DOHH2 (cell line): ENCODE results near the gene RAB43.

Experiments used
- H3F3A ChIP-seq: fragments of 200-600 bp; sonication (generic), shearing (Covaris generic); 2 replicates; pipeline ENCODE4 v1.6.0; 2016; ENCODE audit warnings: antibody characterized with exemption, mild to moderate bottlenecking; ENCODE audit not compliant: control insufficient read depth, insufficient read depth
- H3K27ac ChIP-seq: fragments of 200-600 bp; sonication (generic); 2 replicates; pipeline ENCODE4 v1.5.1; 2014; ENCODE audit warnings: low read depth, mild to moderate bottlenecking, low read length, moderate library complexity
- H3K27me3 ChIP-seq: fragments of 200-600 bp; sonication (generic); 2 replicates; pipeline ENCODE4 v1.6.1; 2014; ENCODE audit warnings: mild to moderate bottlenecking, low read length, mixed read lengths; ENCODE audit not compliant: control insufficient read depth
- H3K36me3 ChIP-seq: fragments of 200-600 bp; sonication (generic); 2 replicates; pipeline ENCODE4 v1.6.1; 2014; ENCODE audit warnings: mild to moderate bottlenecking, low read length, moderate library complexity, mixed read lengths; ENCODE audit not compliant: control insufficient read depth
- H3K4me1 ChIP-seq: fragments of 200-600 bp; sonication (generic); 2 replicates; pipeline ENCODE4 v1.6.1; 2014; ENCODE audit warnings: mild to moderate bottlenecking, low read length, mixed read lengths; ENCODE audit not compliant: control insufficient read depth
- H3K4me2 ChIP-seq: fragments of 200-600 bp; sonication (generic); 2 replicates; pipeline ENCODE4 v1.6.0; 2014; ENCODE audit warnings: mild to moderate bottlenecking, low read length, moderate library complexity
- H3K4me3 ChIP-seq: fragments of 200-600 bp; sonication (generic); 2 replicates; pipeline ENCODE4 v1.5.1; 2014; ENCODE audit warnings: mild to moderate bottlenecking, low read length, mixed read lengths
- H3K79me2 ChIP-seq: fragments of 200-600 bp; sonication (generic); 2 replicates; pipeline ENCODE4 v1.6.1; 2014; ENCODE audit warnings: mild to moderate bottlenecking, low read length, mixed read lengths; ENCODE audit not compliant: control insufficient read depth
- H3K9me2 ChIP-seq: fragments of 200-600 bp; sonication (generic); replicated peaks from 2 replicates; pipeline ENCODE4 v1.6.1; 2014; ENCODE audit warnings: mild to moderate bottlenecking, low read length, mixed read lengths; ENCODE audit not compliant: control insufficient read depth
- H3K9me3 ChIP-seq: fragments of 200-600 bp; sonication (generic); 2 replicates; pipeline ENCODE4 v1.6.1; 2014; ENCODE audit warnings: antibody characterized with exemption, low read length, mixed read lengths; ENCODE audit not compliant: control insufficient read depth, insufficient read depth
- H4K20me1 ChIP-seq: fragments of 200-600 bp; sonication (generic); 2 replicates; pipeline ENCODE4 v1.6.0; 2014; ENCODE audit warnings: low read depth, mild to moderate bottlenecking, antibody characterized with exemption, low read length, moderate library complexity; ENCODE audit not compliant: control insufficient read depth, insufficient read depth
- EZH2phosphoT487 ChIP-seq: fragments of 200-600 bp; sonication (generic); IDR thresholded peaks from 2 replicates; pipeline ENCODE4 v1.6.1; 2017; ENCODE audit warnings: borderline replicate concordance, mild to moderate bottlenecking, antibody characterized with exemption, low read length, moderate library complexity, mixed read lengths
- TF ChIP-seq, protein P1 (sequence below): fragments of 200-600 bp; sonication (generic); IDR thresholded peaks from one replicate; pipeline ENCODE4 v1.5.1; 2014; ENCODE audit warnings: antibody characterized with exemption, mild to moderate bottlenecking, low read depth, low read length; ENCODE audit not compliant: poor library complexity, severe bottlenecking

Gene RAB43

GRCh38 chr3:129162729-129163579 lies 41.4 kb upstream of the RAB43 start:
- Histone ChIP-seq H3K4me3 (peak overlapping the region; percentile 73), H3K4me2 (peak overlapping the region; percentile 86), H3K79me2 (peaks cover 26% of the 10 kb centered on the region), H3K4me1 (peaks cover 29% of the 10 kb centered on the region), H3K27ac (peak overlapping the region; percentile 92), H3F3A (peaks cover 45% of the 10 kb centered on the region), H3K9me2 (no peaks in the 10 kb centered on the region), H3K36me3 (peaks cover 42% of the 10 kb centered on the region), H3K9me3 (no peaks in the 10 kb centered on the region), H4K20me1 (no peaks in the 10 kb centered on the region), H3K27me3 (no peaks in the 10 kb centered on the region)
- TF ChIP-seq, protein P1, sequence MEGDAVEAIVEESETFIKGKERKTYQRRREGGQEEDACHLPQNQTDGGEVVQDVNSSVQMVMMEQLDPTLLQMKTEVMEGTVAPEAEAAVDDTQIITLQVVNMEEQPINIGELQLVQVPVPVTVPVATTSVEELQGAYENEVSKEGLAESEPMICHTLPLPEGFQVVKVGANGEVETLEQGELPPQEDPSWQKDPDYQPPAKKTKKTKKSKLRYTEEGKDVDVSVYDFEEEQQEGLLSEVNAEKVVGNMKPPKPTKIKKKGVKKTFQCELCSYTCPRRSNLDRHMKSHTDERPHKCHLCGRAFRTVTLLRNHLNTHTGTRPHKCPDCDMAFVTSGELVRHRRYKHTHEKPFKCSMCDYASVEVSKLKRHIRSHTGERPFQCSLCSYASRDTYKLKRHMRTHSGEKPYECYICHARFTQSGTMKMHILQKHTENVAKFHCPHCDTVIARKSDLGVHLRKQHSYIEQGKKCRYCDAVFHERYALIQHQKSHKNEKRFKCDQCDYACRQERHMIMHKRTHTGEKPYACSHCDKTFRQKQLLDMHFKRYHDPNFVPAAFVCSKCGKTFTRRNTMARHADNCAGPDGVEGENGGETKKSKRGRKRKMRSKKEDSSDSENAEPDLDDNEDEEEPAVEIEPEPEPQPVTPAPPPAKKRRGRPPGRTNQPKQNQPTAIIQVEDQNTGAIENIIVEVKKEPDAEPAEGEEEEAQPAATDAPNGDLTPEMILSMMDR = peak; percentile 39
- no peak for TF ChIP-seq EZH2phosphoT487

DNA sequence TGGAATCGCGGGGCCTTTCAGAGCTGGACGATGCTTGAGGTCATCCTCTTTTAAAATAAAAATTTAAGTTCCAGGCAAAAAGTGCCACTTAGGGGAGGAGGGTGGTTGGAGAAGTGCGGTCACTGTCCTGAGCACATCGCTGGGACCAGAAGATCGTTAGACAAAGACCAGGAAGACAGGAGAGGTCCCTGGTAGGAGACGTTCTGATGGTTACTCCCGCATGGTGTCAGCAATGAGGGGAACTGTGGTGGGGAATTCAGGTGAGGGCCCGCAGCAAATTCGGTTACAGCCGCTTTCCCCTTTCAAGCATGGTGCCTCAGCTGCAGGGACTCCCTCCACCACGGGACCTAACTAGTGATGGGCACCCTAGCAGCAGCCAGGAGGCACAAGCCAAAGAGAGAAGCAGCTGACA lies 40.3 kb upstream of the RAB43 start:
- Histone ChIP-seq H3K9me3 (no peaks in the 10 kb centered on the region), H3K4me1 (peaks cover 29% of the 10 kb centered on the region), H3K9me2 (no peaks in the 10 kb centered on the region), H3K4me2 (peak overlapping the region; percentile 86), H3K27me3 (no peaks in the 10 kb centered on the region), H4K20me1 (no peaks in the 10 kb centered on the region), H3K79me2 (peaks cover 26% of the 10 kb centered on the region), H3K36me3 (peaks cover 42% of the 10 kb centered on the region), H3K27ac (peak overlapping the region; percentile 92), H3F3A (peaks cover 38% of the 10 kb centered on the region), H3K4me3 (peak overlapping the region; percentile 73)
- TF ChIP-seq, protein P1 = peak; percentile 43
- no peak for TF ChIP-seq EZH2phosphoT487

- Histone ChIP-seq H3K9me2 (no peaks in the 10 kb centered on the region), H3F3A (peaks cover 33% of the 10 kb centered on the region), H3K4me3 (peak within 1 kb of the TSS; percentile 73), H3K27ac (peak within 1 kb of the TSS; percentile 92), H3K4me2 (peak within 1 kb of the TSS; percentile 86), H3K27me3 (no peaks in the 10 kb centered on the region), H4K20me1 (no peaks in the 10 kb centered on the region), H3K9me3 (no peaks in the 10 kb centered on the region), H3K4me1 (peaks cover 29% of the 10 kb centered on the region), H3K36me3 (peaks cover 42% of the 10 kb centered on the region), H3K79me2 (peaks cover 26% of the 10 kb centered on the region)
- TF ChIP-seq EZH2phosphoT487 = no peak
- TF ChIP-seq, protein P1 = peak; percentile 92
These were observed 39.6 kb upstream of the RAB43 start, which contains the start of gene ISY1 for GRCh38 chr3:129160891-129161859. TSS of gene ISY1 (minus strand) at chr3:129161063. CDS start at chr3:129160975, 88 bp downstream.
